ENCODE results near the gene RBM42. TPM values are rescaled to one million over a fixed set of nuclear protein-coding genes. Genes with fewer than 3 reads are reported as not detected.

RBM42 gene
- total RNA-seq, 2 donors from 2014 or later, result 81.4 to 114 TPM

DNA sequence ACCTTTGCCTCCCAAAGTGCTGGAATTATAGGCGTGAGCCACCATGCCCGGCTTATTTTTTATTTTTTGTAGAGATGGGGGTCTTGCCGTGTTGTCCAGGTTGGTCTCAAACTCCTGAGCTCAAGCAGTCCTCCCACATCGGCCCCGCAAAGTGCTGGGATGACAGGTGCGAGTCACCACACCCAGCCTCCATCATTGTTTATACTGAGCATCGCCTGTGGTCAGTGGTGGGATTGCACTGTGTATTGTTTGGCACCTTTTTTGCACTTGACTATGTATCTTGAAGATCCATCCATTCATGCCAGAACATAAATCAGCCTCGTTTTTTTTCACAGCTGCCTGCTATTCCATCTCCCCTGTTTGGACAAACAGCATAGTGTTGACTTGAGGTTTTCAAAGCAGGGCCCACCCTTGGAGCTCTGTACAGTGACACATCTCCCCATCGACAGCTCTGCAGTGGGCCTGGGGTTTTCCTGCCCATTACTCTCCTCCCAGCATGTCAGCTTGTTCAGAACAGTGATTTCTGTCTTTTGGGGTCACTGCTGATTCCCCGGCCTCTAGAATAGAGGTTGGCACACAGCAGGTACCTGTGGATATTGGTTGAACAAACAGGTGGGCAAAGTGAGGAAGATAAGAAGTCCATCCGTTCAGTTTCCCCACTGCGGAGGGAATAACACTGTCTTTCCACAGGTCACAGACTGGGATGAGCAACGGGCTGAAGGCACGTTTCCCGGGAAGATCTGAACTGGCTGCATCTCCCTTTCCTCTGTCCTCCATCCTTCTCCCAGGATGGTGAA is 29.3 kb downstream of the RBM42 start:
- WGBS, result 93% methylated on average over 15 of the region's 15 CpGs
- no peak for TF ChIP-seq POLR2A (IDR thresholded peaks at IDR 0.05)
- no peak for TF ChIP-seq POLR2AphosphoS5 (IDR thresholded peaks at IDR 0.05)
- Histone ChIP-seq H3K4me3 (no peak overlapping the region), H3K9me3 (no peaks in the 10 kb centered on the region), H3K36me3 (peaks cover 0 to 7% of the 10 kb centered on the region in 2 donors), H3K4me1 (replicated peaks) (no peaks in the 10 kb centered on the region), H3K27me3 (replicated peaks; ENCODE audit: insufficient read depth) (no peaks in the 10 kb centered on the region), H3K27ac (no peak overlapping the region)
- no peak for DNase-seq (ENCODE audit: low spot score)
- intact Hi-C loops (cut with DNase I), result no loop called here

DNA sequence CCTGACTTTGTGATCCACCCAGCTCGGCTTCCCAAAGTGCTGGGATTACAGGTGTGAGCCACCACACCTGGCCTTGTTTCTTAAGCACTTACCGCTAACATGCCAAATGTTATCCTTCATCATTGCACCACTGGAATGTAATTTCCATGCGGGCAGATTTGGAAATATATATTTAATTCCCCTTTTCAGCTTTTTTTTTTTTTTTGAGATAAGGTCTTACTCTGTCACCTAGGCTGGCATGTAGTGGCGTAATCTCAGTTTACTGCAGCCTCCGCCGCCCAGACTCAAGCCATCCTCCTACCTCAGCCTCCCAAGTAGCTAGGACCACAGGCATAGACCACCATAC is 33.1 kb downstream of the RBM42 start:
- WGBS, result 96% methylated on average over 6 of the region's 6 CpGs
- H3K4me1 ChIP-seq (replicated peaks), result no peaks in the 10 kb centered on the region
- H3K36me3 ChIP-seq, result peaks cover 0 to 7% of the 10 kb centered on the region in 2 donors
- no peak overlapping the region for H3K27ac ChIP-seq
- TF ChIP-seq POLR2AphosphoS5 (IDR thresholded peaks at IDR 0.05) (no peak), CTCF (IDR thresholded peaks at IDR 0.05) (no peak), POLR2A (IDR thresholded peaks at IDR 0.05) (no peak)
- intact Hi-C loops (cut with DNase I), result no loop called here
- no peak overlapping the region for H3K4me3 ChIP-seq
- no peaks in the 10 kb centered on the region for H3K9me3 ChIP-seq
- no peak for DNase-seq (ENCODE audit: low spot score)
- no peaks in the 10 kb centered on the region for H3K27me3 ChIP-seq (replicated peaks; ENCODE audit: insufficient read depth)

- TF ChIP-seq POLR2A (IDR thresholded peaks at IDR 0.05) (no peak), CTCF (IDR thresholded peaks at IDR 0.05) (no peak)
Observed at GRCh38 chr19:35663981-35664380, 35.1 kb downstream of the RBM42 start.

DNA sequence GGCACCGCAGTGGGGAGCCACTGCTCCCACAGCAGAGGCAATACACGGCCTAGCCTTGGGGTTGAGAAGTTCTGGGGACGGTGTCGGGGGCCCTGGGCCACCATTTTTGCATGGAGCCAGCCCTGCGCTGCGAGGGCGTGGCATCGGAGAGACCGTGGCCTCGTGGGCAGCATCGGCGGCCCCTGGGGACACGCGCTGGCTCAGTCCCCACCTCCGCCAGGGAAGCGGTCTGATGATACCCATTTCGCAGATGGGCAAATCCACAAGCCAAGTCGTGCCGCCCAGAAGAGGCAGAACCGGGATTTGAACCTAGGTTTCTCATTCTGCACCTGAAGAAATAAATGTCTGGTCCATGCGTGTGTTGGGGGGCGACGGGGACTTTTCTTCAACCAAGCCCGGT is 36.3 kb downstream of the RBM42 start:
- intact Hi-C loops (cut with DNase I), result no loop called here
- Histone ChIP-seq H3K27ac (no peak overlapping the region), H3K4me3 (no peak overlapping the region), H3K9me3 (no peaks in the 10 kb centered on the region), H3K4me1 (replicated peaks) (no peaks in the 10 kb centered on the region), H3K27me3 (replicated peaks; ENCODE audit: insufficient read depth) (no peaks in the 10 kb centered on the region), H3K36me3 (no peaks in the 10 kb centered on the region)
- 96% methylated on average over 19 of the region's 24 CpGs for WGBS
- TF ChIP-seq CTCF (IDR thresholded peaks at IDR 0.05), result no peak
- no peak for TF ChIP-seq POLR2AphosphoS5 (IDR thresholded peaks at IDR 0.05)
- no peak for TF ChIP-seq POLR2A (IDR thresholded peaks at IDR 0.05)
- no peak for DNase-seq (ENCODE audit: low spot score)

More at GRCh38 chr19:35663981-35664380, 35.1 kb downstream of the RBM42 start:
- no peak for DNase-seq (ENCODE audit: low spot score)
- 53% methylated on average over 3 of the region's 3 CpGs for WGBS
- Histone ChIP-seq H3K27me3 (replicated peaks; ENCODE audit: insufficient read depth) (no peaks in the 10 kb centered on the region), H3K4me1 (replicated peaks) (no peaks in the 10 kb centered on the region), H3K9me3 (no peaks in the 10 kb centered on the region), H3K36me3 (peaks cover 0 to under 1% of the 10 kb centered on the region in 2 donors), H3K4me3 (no peak overlapping the region), H3K27ac (no peak overlapping the region)
- intact Hi-C loops (cut with DNase I), result no loop called here

DNA sequence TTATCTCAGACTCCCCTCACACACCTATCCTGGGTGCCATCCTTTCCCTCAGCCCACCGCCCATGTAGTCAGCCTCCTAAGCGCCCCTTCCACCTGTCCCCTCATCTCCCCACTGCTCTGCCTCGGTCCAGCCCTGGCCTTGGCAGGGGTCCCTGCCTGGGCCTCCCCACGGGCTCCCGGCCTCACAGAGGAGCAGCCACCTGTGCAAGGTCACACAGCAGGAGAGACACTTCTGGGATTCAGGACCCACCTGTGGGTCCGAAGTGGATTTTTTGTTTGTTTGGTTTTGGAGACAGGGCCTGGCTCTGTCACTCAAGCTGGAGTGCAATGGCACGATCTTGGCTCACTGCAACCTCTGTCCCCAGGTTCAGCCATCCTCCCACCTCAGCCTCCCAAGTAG is 36.8 kb downstream of the RBM42 start:
- Histone ChIP-seq H3K9me3 (no peaks in the 10 kb centered on the region), H3K4me3 (no peak overlapping the region), H3K27me3 (replicated peaks; ENCODE audit: insufficient read depth) (no peaks in the 10 kb centered on the region), H3K27ac (no peak overlapping the region), H3K4me1 (replicated peaks) (no peaks in the 10 kb centered on the region), H3K36me3 (no peaks in the 10 kb centered on the region)
- intact Hi-C loops (cut with DNase I), result no loop called here
- TF ChIP-seq POLR2AphosphoS5 (IDR thresholded peaks at IDR 0.05) (no peak), CTCF (IDR thresholded peaks at IDR 0.05) (no peak), POLR2A (IDR thresholded peaks at IDR 0.05) (no peak)
- no peak for DNase-seq (ENCODE audit: low spot score)
- WGBS, result 61% methylated on average over 7 of the region's 7 CpGs

Measured in prostate gland (tissue), 2 donors.